ENCODE measurements around the gene CHSY1.

GRCh38 chr15:101148881-101149664 lies 102.8 kb downstream of the CHSY1 start:
- no peak for TF ChIP-seq CTCF (IDR thresholded peaks at IDR 0.05)
- TF ChIP-seq POLR2A (IDR thresholded peaks at IDR 0.05), result no peak
